ENCODE measurements around the gene HEPH.
"Not testable (repeated sequence)": the region's sequence is repeated elsewhere in the genome, so short reads cannot be mapped to it uniquely, and the experiment has no call there.

The HEPH gene, protein sequence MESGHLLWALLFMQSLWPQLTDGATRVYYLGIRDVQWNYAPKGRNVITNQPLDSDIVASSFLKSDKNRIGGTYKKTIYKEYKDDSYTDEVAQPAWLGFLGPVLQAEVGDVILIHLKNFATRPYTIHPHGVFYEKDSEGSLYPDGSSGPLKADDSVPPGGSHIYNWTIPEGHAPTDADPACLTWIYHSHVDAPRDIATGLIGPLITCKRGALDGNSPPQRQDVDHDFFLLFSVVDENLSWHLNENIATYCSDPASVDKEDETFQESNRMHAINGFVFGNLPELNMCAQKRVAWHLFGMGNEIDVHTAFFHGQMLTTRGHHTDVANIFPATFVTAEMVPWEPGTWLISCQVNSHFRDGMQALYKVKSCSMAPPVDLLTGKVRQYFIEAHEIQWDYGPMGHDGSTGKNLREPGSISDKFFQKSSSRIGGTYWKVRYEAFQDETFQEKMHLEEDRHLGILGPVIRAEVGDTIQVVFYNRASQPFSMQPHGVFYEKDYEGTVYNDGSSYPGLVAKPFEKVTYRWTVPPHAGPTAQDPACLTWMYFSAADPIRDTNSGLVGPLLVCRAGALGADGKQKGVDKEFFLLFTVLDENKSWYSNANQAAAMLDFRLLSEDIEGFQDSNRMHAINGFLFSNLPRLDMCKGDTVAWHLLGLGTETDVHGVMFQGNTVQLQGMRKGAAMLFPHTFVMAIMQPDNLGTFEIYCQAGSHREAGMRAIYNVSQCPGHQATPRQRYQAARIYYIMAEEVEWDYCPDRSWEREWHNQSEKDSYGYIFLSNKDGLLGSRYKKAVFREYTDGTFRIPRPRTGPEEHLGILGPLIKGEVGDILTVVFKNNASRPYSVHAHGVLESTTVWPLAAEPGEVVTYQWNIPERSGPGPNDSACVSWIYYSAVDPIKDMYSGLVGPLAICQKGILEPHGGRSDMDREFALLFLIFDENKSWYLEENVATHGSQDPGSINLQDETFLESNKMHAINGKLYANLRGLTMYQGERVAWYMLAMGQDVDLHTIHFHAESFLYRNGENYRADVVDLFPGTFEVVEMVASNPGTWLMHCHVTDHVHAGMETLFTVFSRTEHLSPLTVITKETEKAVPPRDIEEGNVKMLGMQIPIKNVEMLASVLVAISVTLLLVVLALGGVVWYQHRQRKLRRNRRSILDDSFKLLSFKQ

DNA sequence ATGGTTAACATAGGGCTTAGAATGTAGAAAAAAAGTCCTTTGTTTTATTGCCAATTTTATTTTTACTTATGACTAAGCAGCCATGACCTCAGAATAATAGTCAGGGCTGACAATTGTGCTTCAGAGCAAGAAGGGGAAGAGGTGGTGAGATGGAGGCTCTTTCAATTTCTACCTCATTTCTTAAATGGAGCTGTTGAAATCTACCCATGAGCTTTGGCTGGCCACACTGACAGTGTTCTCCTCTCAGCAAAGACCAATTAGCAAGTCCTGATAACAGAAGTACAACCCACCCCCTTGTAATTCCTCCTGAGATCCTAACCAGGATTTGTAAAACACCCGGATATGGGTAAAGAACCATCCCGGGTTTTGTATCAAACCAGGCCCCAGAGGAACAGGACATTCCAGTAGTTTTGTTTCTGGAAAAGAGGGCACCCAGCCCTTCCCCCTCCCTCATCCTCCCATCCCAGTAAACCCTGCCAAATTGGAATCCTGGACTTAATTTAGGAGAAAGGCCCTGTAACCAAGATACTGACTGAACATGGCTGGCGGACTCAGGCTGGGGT is at the start of gene HEPH:
TSS of gene HEPH (plus strand) at position 399 of the 563 bp plus-strand sequence. CDS start 6,324 bp downstream, outside the sequence.
- no peak for DNase-seq (ENCODE audit: low read depth)

DNA sequence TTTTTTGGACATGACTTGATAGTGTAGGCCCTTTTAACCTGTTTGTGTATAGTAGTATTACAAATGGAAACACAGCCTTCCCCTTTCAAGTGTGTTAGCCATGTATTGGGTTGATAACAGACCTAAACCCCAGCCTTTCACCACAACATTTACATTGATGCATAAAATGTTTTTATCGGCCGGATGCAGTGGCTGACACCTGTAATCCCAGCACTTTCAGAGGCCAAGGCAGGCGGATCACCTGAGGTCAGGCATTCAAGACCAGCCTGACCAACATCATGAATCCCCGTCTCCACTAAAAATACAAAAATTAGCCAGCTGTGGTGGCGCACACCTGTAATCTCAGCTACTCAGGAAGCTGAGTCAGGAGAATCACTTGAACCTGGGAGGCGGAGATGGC is 45.3 kb upstream of the HEPH start:
- DNase-seq (ENCODE audit: low read depth) = not testable (repeated sequence)

DNA sequence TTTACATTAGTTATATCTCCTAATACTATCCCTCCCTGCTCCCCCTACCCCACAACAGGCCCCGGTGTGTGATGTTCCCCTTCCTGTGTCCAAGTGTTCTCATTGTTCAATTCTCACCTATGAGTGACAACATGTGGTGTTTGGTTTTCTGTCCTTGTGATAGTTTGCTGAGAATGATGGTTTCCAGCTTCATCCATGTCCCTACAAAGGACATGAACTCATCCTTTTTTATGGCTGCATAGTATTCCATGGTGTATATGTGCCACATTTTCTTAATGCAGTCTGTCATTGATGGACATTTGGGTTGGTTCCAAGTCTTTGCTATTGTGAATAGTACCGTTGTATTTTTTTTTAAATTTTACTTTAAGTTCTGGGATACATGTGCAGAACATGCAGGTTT is 42.7 kb upstream of the HEPH start:
- not testable (repeated sequence) for DNase-seq (ENCODE audit: low read depth)

DNA sequence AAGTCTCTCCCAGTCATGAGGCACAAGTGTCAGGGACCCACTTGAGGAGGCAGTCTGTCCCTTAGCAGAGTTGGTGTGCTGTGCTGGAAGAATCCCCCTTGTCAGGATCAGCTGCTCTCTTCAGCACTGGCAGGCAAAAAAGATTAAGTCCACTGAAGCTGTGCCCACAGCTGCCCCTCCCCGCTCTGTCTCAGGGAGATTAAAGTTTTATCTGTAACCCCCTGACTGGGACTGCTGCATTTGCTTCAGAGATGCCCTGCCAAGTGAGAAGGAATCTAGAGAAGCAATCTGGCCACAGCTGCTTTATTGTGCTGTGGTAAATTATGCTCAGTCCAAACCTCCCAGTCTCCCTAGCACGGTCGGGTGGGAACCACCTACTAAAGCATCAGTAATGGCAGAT is 37.4 kb upstream of the HEPH start:
- no peak for DNase-seq (ENCODE audit: low read depth)

DNA sequence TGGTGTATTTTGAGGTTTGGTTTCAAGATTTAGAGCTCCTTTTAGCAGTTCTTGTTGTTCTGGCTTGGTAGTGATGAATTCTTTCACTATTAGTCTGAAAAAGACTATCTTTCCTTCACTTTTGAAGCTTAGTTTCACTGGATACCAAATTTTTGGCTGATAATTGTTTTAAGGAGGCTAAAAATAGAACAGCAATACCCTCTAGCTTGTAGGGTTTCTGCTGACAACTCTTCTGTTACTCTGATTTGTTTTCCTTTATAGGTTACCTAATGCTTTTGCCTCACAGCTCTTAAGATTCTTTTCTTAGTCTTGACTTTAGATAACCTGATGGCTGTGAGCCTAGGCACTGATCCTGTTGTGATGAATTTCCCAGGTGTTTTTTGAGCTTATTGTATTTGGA is 33.6 kb upstream of the HEPH start:
- DNase-seq (ENCODE audit: low read depth) = no peak

DNA sequence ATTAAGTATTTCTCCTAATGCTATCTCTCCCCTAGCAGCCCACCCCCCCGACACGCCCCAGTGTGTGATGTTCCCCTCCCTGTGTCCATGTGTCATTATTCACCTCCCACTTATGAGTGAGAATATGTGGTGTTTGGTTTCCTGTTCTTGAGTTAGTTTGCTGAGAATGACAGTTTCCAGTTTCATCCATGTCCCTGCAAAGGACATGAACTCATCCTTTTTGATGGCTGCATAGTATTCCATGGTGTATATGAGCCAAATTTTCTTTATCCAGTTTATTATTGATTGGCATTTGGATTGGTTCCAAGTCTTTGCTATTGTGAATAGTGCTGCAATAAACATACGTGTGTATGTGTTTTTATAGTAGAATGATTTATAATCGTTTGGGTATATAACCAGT is 28.8 kb upstream of the HEPH start:
- DNase-seq (ENCODE audit: low read depth) = not testable (repeated sequence)

DNA sequence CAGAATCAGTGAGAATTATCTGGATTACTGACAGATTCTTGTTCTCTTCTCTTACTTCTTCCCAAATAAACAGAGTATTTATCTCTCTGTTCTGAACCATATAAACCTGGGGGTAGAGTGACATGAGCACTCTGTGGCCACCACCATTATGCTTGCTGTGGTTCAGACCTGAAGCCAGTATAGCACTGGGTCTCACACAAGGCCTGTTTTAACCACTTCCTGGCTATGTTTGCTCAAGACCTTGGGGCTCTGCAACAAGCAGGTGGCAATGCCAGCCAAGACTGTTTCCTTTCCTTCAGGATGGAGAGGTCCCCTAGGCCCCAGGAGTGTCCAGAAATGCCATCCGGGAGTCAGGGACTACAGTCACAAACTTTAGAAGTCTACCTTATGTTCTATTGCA is 21.7 kb upstream of the HEPH start:
- DNase-seq (ENCODE audit: low read depth) = no peak

DNA sequence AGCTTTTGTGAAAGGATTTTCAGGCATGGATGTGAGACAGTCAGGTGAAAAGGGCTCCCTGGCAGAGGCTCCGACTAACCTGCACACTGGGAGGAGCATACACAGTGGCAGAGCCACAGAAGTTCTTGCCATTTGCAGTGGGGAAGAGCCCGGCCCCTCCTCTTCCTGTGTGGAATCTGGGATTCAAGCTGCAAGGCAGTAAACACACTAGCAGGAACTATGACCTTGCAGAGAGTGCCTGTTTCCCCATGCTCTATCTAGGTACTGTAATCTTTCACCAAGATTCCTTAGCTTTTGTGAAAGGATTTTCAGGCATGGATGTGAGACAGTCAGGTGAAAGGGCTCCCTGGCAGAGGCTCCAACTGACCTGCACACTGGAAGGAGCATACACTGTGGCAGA is 19.8 kb upstream of the HEPH start:
- DNase-seq (ENCODE audit: low read depth) = no peak

DNA sequence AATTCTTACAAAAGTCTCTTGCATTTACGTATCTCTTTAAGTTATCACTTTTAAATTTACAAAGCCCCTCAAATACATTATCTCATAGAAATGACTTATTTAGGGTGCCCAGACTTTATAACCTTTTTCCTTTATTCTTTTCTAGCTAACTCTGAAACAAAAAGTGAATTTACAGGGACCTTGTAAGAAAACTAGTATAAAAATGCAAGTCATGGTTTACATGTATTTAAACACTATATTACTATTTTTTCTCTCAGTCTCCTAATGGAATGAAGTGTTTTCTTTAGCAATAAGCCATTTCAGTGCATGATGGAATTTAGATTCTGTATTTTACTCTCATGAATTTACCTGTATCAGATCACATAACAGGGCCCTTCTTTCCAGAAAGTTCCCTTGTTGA is 14.5 kb upstream of the HEPH start:
- DNase-seq (ENCODE audit: low read depth) = no peak

DNA sequence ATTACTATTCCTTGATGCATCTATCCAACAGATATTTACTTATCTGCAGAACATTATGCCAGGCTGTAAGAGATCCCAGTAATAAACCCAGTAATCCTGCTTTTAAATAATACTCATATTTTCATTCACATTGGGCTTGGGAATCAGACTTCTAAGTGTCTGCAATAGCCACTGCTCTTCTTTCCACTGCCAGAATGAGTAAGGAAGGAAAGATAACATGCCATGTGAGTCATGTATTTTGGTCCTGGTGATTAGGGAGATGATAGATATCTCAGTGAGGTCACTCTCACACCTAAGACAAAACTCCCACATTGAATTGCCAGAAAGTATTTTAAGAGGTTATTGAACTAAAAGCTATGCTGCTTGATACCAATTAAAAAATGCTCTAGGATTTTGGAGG is 13.9 kb upstream of the HEPH start:
- no peak for DNase-seq (ENCODE audit: low read depth)

DNA sequence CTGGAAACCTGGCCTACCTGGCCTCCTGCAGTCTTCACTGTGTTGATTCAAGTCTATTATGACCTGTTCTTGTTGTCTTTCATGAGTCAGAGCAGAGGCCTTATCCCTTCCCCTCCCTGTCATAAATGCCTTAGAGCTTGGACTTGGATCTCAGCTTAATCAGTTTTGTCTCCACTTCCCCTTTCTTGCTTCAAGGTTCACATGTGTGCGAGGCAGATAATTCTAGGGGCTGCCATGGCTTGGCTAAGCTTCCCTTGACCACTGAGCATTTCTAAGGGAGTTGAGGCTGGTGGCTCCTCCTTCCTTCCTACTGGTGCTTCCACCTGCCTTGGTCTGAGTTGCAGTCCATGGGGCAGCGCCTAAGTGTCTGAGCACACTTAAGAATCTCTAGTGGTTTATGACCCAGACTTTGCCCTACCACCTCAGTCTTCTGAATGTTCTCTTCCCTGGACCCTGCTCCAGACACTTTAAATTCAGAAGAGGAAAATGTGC is 1.7 kb upstream of the HEPH start:
- no peak for DNase-seq (ENCODE audit: low read depth)

DNA sequence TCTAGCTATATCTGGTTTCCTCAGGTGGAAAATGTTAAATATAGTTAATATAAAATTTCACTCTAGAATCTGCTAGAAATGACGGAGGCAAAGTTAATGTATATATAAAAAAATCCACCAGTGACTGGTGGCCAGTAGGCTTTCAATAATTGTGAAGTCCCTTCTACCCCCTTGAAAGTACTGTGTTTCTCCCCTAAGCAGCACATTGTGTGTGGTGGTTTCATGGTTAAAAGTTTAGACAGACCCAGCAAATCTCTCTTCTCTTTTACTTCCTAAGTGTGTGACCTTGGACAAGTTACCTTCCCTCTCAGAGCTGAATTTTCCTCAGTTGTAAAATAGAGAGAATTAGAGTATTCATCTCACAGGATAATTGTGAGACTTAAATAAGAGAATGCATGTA is 600 bp upstream of the HEPH start:
- DNase-seq (ENCODE audit: low read depth) = no peak

DNA sequence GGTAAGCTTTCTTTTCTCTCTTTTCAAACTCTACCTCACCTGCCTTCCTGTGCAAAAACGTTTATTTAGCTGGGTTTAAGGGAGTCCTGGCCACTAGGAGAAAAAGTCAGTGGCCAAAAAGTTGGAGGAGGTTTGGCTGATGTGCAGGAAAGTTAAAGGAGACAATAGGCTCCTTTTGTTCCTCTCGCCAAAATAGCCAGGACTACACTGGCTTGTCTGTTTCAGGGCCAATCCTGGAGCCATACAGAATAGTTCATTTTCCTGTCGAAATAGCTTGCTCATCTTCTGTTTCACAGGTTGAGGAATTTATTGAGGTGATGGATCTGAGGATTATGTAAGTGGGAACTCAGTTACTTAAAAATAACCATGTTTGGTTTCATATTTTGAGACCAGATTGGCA is 423 bp downstream of the HEPH start:
- DNase-seq (ENCODE audit: low read depth) = no peak

DNA sequence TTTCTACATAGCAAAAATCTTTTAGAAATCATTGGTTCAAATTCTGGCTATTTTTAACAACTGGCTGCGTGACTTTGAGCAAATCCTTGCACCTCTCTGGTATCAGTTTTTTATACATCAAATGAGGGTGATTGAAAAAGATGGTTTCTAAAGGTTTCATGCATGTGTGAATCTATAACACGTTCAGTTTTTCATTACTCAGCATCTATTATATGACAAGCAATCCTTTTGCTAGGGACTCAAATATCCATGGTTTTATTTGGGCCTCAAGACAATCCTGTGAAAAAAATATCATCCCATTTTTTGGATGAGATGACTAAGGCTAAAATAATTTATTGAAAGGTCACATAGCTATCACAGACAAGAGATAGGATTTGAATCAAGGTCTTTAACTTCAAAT is 884 bp downstream of the HEPH start:
- no peak for DNase-seq (ENCODE audit: low read depth)

DNA sequence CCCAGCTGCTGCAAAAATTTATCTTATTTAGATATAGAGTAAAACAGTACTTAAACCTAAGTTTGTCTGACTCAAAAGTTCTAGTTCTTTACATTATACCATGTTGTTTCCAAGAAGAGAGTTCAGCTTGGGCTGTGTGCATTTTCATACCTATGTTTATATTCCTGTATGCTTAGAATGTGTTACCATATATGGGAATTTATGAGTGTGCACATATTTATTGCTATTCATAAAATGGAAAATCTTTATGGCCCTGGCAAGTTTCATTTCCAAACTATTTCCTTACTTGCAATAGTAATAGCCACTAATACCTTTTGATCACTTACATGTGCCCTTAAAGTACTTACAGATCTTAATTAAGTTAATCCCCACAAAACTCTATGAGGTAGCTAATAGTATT is 2.6 kb downstream of the HEPH start:
- DNase-seq (ENCODE audit: low read depth) = no peak

DNA sequence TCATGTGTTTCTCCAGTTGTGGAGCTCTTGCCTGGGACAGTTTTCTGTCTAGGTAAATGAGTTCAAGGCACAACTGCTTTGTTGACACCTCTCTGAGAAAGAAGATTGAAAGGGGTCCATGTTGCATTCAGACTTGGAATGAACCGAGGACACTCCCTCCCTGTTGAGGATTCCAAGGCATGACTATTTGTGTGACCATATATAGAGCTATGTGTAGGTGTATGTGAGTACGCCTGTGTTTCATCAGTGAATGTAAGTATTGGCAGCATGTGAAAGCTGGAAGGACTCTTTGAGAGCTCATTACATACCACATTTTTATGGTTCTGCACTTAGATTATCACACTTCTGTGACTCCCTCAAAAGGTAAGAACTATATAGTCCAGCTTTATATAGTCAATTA is 3.4 kb downstream of the HEPH start:
- DNase-seq (ENCODE audit: low read depth) = no peak

DNA sequence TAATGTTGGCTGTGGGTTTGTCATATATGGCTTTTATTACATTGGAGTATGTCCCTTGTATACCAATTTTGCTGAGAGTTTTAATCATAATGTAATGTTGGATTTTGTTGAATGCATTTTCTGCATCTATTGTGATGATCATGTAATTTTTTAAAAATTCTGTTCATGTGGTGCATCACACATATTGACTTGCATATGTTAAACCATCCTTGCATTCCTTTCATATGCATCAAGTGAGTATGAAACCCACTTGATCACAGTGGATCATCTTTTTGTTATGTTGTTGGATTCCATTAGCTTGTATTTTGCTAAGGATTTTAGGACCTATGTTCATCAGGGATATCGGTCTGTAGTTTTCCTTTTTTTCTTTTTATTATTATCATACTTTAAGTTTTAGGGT is 12.1 kb downstream of the HEPH start:
- DNase-seq (ENCODE audit: low read depth) = no peak

DNA sequence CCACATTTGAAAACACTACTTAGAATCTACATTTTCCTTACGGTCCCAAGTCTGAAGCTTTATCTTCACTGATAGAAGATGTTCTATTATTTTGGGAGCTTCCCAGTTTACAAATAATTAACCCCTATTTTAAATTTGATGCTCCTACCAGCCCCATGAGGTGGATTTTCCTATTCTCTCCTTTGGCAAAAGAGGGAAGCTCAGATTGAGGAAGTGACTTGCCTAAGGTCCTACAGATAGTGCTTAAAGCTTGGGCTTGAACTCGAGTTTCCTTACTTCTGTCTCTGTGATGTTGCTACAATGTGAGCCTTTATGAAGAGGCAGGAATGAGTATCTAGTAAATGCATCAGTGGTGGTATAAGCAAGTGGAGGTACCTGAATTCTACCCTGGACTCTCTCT is 27.5 kb downstream of the HEPH start:
- no peak for DNase-seq (ENCODE audit: low read depth)

DNA sequence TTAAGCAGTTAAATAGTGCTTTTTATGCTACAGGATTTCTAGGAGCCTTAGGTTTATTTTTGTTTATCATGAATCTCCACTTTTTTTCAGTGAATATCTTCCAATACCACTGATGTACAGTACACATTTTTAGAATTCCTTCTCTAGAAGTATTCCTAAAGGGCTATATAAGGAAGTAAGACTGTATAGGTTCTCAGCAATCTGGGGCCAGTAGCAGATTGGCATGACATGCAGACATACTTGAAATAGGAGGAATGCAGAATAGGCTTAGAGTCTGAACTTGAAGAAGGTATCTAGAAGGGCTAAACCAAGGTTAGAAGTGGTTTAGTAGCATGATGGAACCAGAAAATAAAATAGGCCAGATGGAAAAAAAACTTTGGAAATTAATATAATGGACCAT is 29.8 kb downstream of the HEPH start:
- DNase-seq (ENCODE audit: low read depth) = no peak

DNA sequence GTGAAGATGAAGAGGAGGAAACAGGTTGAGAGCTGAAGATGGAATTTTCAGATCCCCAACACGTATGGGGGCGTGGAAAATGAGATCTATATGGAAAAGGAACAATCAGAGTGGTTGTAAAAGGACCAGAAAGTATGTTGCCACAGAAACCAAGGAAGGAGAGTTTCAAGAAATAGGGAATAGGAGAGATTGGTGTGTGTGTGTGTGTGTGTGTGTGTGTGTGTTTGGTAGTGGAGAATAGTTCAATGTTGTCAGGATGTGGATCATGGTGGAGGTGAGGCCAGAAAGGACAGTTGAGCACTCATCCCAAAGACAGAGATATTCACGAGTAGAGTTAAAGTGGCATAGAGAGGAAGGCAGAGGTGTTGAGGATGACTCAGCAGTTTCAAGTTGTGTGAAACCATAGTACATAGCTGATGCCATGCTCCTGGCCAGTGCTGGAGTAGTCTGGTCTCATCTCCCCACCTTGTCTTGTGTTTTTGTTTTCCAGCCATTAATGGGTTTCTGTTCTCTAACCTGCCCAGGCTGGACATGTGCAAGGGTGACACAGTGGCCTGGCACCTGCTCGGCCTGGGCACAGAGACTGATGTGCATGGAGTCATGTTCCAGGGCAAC is 36.1 kb downstream of the HEPH start:
- DNase-seq (ENCODE audit: low read depth) = no peak

DNA sequence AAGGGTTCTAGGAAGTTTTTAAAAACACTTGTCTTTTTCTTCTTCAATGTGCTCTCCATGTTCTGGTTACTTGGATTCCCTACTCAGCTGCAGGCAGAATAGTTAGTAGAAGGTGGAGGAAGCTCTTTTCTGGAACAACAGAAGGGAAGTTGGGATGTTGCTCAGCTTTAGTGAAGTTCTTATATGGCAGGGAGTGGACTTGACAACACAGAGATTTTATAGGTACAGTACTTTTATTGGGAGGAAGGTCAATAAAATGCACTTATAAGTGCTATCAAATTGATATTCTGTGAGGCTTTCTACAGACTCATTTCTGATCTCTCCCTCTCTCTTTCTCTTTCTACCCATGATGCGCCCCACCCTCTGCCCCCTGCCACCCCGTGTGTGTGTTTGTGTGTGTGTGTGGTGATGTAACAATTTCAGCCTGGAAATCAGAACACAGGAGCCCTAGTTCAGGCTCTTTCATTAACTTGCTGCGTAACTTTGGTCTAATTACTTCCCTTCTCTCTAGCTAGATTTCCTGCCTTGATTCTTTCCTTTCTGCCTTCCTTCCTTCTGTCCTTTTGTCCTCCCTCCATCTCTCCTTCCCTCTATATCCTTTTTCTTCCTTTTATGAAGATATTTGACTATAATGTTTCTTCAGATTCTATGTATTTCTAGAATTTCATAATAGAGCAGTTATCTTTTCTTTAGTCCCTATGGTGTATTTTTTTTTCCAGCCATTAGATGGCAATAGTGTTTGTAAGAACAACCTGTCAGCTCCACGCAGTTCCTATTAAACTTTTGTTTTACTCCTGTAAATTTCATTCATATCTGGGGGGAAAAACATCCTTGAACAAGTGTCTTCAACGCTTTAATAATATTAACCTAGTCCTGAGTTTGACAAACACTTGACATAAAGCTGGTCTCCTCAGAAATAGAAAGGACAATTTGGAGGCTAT is 37.1 kb downstream of the HEPH start:
- DNase-seq (ENCODE audit: low read depth) = no peak
